Smooth muscle cell (in vitro differentiated cells): ENCODE results near the gene IFI27L2. TPM values are rescaled to one million over a fixed set of nuclear protein-coding genes. Genes with fewer than 3 reads are reported as not detected.

Experiments
- DNase-seq: peaks from one replicate; lab custom pipeline; 2025; ENCODE audit not compliant: unreplicated experiment; lab: John Stamatoyannopoulos, UW
- H2AFZ ChIP-seq: fragments of 200-600 bp; sonication (generic); 2 replicates; pipeline ENCODE4 v1.6.0; 2016; ENCODE audit warnings: antibody characterized with exemption, low read depth, mild to moderate bottlenecking
- H3F3A ChIP-seq: fragments of 200-600 bp; sonication (generic); 2 replicates; pipeline ENCODE4 v1.6.0; 2017; ENCODE audit warnings: antibody characterized with exemption, low read depth
- H3K27ac ChIP-seq: fragments of 200-600 bp; sonication (generic); 2 replicates; pipeline ENCODE4 v1.5.1; 2016; ENCODE audit warnings: low read depth, mild to moderate bottlenecking
- H3K27me3 ChIP-seq: fragments of 200-600 bp; sonication (generic); 2 replicates; pipeline ENCODE4 v1.6.1; 2016; ENCODE audit warnings: low read depth, mild to moderate bottlenecking
- H3K36me3 ChIP-seq: fragments of 200-600 bp; sonication (generic); 2 replicates; pipeline ENCODE4 v1.5.1; 2016; ENCODE audit warnings: low read depth
- H3K4me1 ChIP-seq: fragments of 200-600 bp; sonication (generic); 2 replicates; pipeline ENCODE4 v1.5.1; 2016; ENCODE audit warnings: low read depth
- H3K4me2 ChIP-seq: fragments of 200-600 bp; sonication (generic); 2 replicates; pipeline ENCODE4 v1.6.0; 2016; ENCODE audit warnings: mild to moderate bottlenecking
- H3K4me3 ChIP-seq: fragments of 200-600 bp; sonication (generic); 2 replicates; pipeline ENCODE4 v1.5.1; 2016; ENCODE audit warnings: mild to moderate bottlenecking
- H3K79me2 ChIP-seq: fragments of 200-600 bp; sonication (generic); 2 replicates; pipeline ENCODE4 v1.6.0; 2016; ENCODE audit warnings: low read depth, mild to moderate bottlenecking
- H3K9ac ChIP-seq: fragments of 200-600 bp; sonication (generic); 2 replicates; pipeline ENCODE4 v1.6.0; 2016; ENCODE audit warnings: low read depth
- H3K9me3 ChIP-seq: fragments of 200-600 bp; sonication (generic); replicated peaks from 2 replicates; pipeline ENCODE4 v1.5.1; 2016; ENCODE audit warnings: low read depth
- H4K20me1 ChIP-seq: fragments of 200-600 bp; sonication (generic); 2 replicates; pipeline ENCODE4 v1.6.0; 2016; ENCODE audit warnings: low read depth
- WGBS: methylation state at CpG from one replicate; pipeline ENCODE4 v1.1.7; 2016; ENCODE audit warnings: low lambda C conversion rate; 5-methylcytosine and 5-hydroxymethylcytosine counted together
- polyA plus RNA-seq: library from polyadenylated mRNA; unstranded; fragments of >200 nt; fragmentation: Nextera tagmentation; extraction: Ambion mirVana; gene quantifications from 2 replicates; pipeline ENCODE4 v1.2.1, GENCODE V29; 2016
- total RNA-seq: library from RNA; depleted of rRNA; stranded (reverse); fragments of >200 nt; gene quantifications from 2 replicates; pipeline ENCODE4 v1.2.3, GENCODE V29; 2014
- TF ChIP-seq, protein P1 (sequence below): fragments of 200-600 bp; sonication (generic); IDR thresholded peaks from 2 replicates; pipeline ENCODE4 v1.5.1; 2017; ENCODE audit warnings: borderline replicate concordance, mild to moderate bottlenecking, antibody characterized with exemption; ENCODE audit not compliant: insufficient read depth, poor library complexity, severe bottlenecking

The IFI27L2 gene
- total and polyA plus RNA-seq, 2 experiments from 2014 or later: 96.0 to 162 TPM

DNA sequence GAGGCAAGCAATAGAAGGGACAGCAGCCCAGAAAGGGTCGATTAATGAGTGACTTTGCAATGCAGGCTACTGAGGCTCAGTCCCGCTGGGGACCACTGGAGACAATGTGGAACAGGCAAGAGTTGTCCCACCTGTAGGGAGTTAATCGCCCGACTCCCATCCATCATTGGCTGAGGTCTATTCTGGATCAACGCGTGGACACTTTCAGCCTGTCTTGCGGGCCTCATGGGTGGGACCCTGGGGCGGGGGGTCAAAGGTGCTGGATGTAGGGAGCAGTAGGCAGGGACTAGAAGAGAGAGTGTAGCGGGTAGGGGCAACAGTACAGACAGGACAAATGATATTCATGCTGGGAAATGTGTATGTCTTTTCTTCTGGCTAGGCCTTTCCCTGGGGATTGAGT, 6.1 kb downstream of the IFI27L2 start:
- no peaks in the 10 kb centered on the region for H3K27me3 ChIP-seq
- H3K4me3 ChIP-seq: no peak overlapping the region
- DNase-seq: no peak
- WGBS: 91% methylated on average over 9 of the region's 9 CpGs
- no peaks in the 10 kb centered on the region for H3K79me2 ChIP-seq
- TF ChIP-seq, protein P1, sequence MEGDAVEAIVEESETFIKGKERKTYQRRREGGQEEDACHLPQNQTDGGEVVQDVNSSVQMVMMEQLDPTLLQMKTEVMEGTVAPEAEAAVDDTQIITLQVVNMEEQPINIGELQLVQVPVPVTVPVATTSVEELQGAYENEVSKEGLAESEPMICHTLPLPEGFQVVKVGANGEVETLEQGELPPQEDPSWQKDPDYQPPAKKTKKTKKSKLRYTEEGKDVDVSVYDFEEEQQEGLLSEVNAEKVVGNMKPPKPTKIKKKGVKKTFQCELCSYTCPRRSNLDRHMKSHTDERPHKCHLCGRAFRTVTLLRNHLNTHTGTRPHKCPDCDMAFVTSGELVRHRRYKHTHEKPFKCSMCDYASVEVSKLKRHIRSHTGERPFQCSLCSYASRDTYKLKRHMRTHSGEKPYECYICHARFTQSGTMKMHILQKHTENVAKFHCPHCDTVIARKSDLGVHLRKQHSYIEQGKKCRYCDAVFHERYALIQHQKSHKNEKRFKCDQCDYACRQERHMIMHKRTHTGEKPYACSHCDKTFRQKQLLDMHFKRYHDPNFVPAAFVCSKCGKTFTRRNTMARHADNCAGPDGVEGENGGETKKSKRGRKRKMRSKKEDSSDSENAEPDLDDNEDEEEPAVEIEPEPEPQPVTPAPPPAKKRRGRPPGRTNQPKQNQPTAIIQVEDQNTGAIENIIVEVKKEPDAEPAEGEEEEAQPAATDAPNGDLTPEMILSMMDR: no peak
- no peak overlapping the region for H3K27ac ChIP-seq
- H3K9ac ChIP-seq: no peak overlapping the region
- no peak overlapping the region for H3K4me2 ChIP-seq
- no peaks in the 10 kb centered on the region for H3K9me3 ChIP-seq
- H3K36me3 ChIP-seq: no peaks in the 10 kb centered on the region
- no peaks in the 10 kb centered on the region for H3K4me1 ChIP-seq
- no peaks in the 10 kb centered on the region for H3F3A ChIP-seq
- no peak overlapping the region for H2AFZ ChIP-seq
- no peaks in the 10 kb centered on the region for H4K20me1 ChIP-seq

DNA sequence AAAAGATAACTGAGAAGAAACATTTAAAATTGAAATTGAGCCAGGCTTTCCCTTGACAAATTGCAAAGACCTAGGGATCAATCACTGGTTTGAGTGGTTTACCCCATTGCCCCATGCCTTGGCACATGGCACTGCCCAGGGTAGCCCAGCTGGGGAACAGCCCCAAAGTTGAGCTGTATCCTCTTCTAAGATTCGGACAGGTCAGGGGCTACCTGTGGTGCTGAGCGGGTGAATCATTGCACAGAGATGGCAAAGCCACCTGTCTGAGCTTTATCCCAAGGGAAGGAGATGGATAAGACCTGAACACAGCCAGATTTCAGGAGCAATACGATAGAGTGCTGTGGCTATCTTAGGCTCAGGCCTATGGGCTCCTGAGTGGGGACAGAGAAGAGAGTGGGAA, 7.0 kb downstream of the IFI27L2 start:
- Histone ChIP-seq H3K9ac (no peak overlapping the region), H3K4me1 (no peaks in the 10 kb centered on the region), H2AFZ (no peak overlapping the region), H3K27me3 (no peaks in the 10 kb centered on the region), H3K79me2 (no peaks in the 10 kb centered on the region), H3K4me3 (no peak overlapping the region), H3F3A (no peaks in the 10 kb centered on the region), H3K9me3 (no peaks in the 10 kb centered on the region), H3K4me2 (no peak overlapping the region), H4K20me1 (no peaks in the 10 kb centered on the region), H3K36me3 (no peaks in the 10 kb centered on the region), H3K27ac (no peak overlapping the region)
- TF ChIP-seq, protein P1: no peak
- 72% methylated on average over 3 of the region's 3 CpGs for WGBS
- no peak for DNase-seq

DNA sequence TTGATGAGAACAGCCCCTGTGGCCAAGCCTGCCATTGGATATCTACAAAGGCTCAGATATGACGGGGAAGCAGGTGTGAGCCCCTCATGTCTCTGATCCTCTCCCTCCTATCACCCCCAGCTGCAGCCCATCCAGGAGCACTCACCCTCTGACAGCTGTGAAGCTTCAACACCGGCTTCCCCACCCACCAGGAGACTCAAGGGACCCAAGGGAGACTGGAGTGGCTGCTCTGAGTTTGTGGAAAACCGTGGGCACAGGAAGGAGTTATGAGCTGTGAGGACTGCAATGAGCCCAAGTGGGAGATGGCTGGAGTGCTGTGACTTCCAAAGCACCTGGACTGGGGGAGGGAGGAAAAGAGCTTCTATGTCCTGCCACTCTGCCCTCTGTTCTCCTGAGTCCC, 7.9 kb downstream of the IFI27L2 start:
- Histone ChIP-seq H2AFZ (no peak overlapping the region), H3K79me2 (no peaks in the 10 kb centered on the region), H3K27ac (no peak overlapping the region), H3K4me2 (no peak overlapping the region), H3K4me1 (no peaks in the 10 kb centered on the region), H3K27me3 (no peaks in the 10 kb centered on the region), H3F3A (no peaks in the 10 kb centered on the region), H3K9ac (no peak overlapping the region), H3K4me3 (no peak overlapping the region), H4K20me1 (no peaks in the 10 kb centered on the region), H3K9me3 (no peaks in the 10 kb centered on the region), H3K36me3 (no peaks in the 10 kb centered on the region)
- TF ChIP-seq, protein P1: no peak
- WGBS: 69% methylated on average over 3 of the region's 3 CpGs
- DNase-seq: no peak

DNA sequence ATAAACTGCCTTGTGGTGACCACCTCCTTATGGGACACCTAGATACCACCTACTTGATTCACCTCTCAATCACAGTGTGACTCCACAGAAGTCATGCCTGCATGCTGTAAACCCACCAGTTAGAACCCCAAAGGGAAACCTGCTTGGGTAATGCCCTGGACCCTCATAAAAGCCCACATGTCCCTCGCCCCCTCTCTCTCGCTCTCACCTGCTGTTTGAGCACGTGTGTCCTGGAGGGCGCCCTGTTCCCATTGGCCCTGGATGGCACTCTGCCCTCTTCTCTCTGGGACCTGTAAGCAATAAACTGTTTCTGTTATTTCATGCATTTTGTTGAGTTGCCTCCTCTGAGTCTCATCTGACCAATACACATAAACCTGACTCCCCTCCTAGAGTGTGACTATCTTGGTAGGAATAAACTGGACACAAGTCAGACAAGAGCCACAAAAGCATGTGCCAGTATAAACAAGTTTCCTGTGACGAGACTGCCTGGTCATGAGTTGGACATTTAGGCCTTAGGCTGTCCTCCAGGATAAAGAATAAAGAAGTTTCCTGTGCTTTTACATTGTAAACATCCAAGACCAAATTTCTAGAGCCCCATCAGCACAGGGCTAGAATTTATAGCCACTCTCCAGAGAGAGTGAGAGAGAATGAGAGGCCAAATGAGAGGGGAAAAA, 8.6 kb downstream of the IFI27L2 start:
- Histone ChIP-seq H2AFZ (no peak overlapping the region), H3K4me1 (no peaks in the 10 kb centered on the region), H3K27me3 (no peaks in the 10 kb centered on the region), H3F3A (no peaks in the 10 kb centered on the region), H3K9me3 (no peaks in the 10 kb centered on the region), H3K27ac (no peak overlapping the region), H4K20me1 (no peaks in the 10 kb centered on the region), H3K9ac (no peak overlapping the region), H3K4me2 (no peak overlapping the region), H3K79me2 (no peaks in the 10 kb centered on the region), H3K36me3 (no peaks in the 10 kb centered on the region), H3K4me3 (no peak overlapping the region)
- TF ChIP-seq, protein P1: no peak
- DNase-seq: no peak
- 83% methylated on average over 5 of the region's 5 CpGs for WGBS
